K562 (cell line): ENCODE data around the gene PTPMT1. TPM values are rescaled to one million over a fixed set of nuclear protein-coding genes. Genes with fewer than 3 reads are reported as not detected.

Experiments used
- ASH1L ChIP-seq: fragments of 450-650 bp; IDR thresholded peaks from 2 replicates; pipeline ENCODE4 v1.6.1; 2018; ENCODE audit warnings: borderline replicate concordance, mild to moderate bottlenecking, low read depth; ENCODE audit not compliant: partially characterized antibody
- GTF2A2 ChIP-seq: IDR thresholded peaks from 2 replicates; pipeline ENCODE4 v1.6.1; 2016; ENCODE audit warnings: mild to moderate bottlenecking, missing genetic modification characterization, missing compliant biosample characterization
- KLF6 ChIP-seq: fragments of 250-450 bp; sonication (Bioruptor Pico); IDR thresholded peaks from 2 replicates; pipeline ENCODE4 v1.4.0; 2020; ENCODE audit warnings: mild to moderate bottlenecking, moderate library complexity, borderline replicate concordance
- MECOM ChIP-seq: fragments of 250-450 bp; sonication (Bioruptor Pico); IDR thresholded peaks from 2 replicates; pipeline ENCODE4 v1.8.0; 2022; ENCODE audit warnings: inconsistent platforms
- MEIS2 ChIP-seq: fragments of 450-650 bp; IDR thresholded peaks from 2 replicates; pipeline ENCODE4 v1.6.1; 2014; ENCODE audit warnings: mild to moderate bottlenecking; ENCODE audit not compliant: partially characterized antibody
- NRF1 ChIP-seq, 2 experiments: fragments of 450-650 bp; IDR thresholded peaks in 1 of 2; conservative IDR thresholded peaks in 1 of 2; 2 replicates each; pipeline ENCODE4 v1.6.1; 2014; ENCODE audit warnings: mild to moderate bottlenecking in 2 of 2
- TEAD4 ChIP-seq, 2 experiments: sonication (generic) in 1 of 2; formaldehyde crosslinking in 1 of 2; IDR thresholded peaks; 2 replicates each; pipeline versions ENCODE4 v1.6.1 to v1.8.0; 2012 to 2022; ENCODE audit warnings: borderline replicate concordance in 1 of 2, inconsistent platforms in 1 of 2, low read length in 1 of 2, mild to moderate bottlenecking in 1 of 2, missing genetic modification reagents in 1 of 2
- TFE3 ChIP-seq: fragments of 450-650 bp; formaldehyde crosslinking; IDR thresholded peaks from 2 replicates; pipeline ENCODE4 v1.4.0; 2020; ENCODE audit warnings: mild to moderate bottlenecking, mixed read lengths
- ZNF408 ChIP-seq: fragments of 250-450 bp; sonication (Bioruptor Pico); IDR thresholded peaks from 2 replicates; pipeline ENCODE4 v1.4.0; 2020; ENCODE audit warnings: low read depth, mild to moderate bottlenecking, moderate library complexity
- polyA plus RNA-seq, 8 experiments: library from polyadenylated mRNA; depleted of rRNA in 4 of 8; stranded (reverse) in 5 of 8; unstranded in 3 of 8; fragments of >200 nt; fragmentation: Nextera tagmentation in 2 of 8; fragmentation: Illumina TruSeq in 1 of 8; extraction: Ambion mirVana in 2 of 8; extraction: Trizol in 1 of 8; gene quantifications; 2 replicates each; pipeline versions ENCODE4 v1.2.1 to v1.2.3, GENCODE V29; 2011 to 2014; ENCODE audit warnings: inconsistent platforms in 1 of 8, missing spikeins in 1 of 8
- total RNA-seq, 7 experiments: library from RNA; depleted of rRNA in 6 of 7; stranded (reverse); fragments of >200 nt in 6 of 7; fragmentation: Illumina TruSeq in 2 of 7; extraction: Trizol in 2 of 7; gene quantifications; 2 replicates each; pipeline versions ENCODE4 v1.2.1 to v1.2.3, GENCODE V29; 2011 to 2021; ENCODE audit warnings: low replicate concordance in 1 of 7
- TF ChIP-seq, protein P1 (sequence below), 2 experiments: IDR thresholded peaks in 1 of 2; conservative IDR thresholded peaks in 1 of 2; 2 replicates each; pipeline ENCODE4 v1.6.1; 2016; ENCODE audit warnings: low read depth in 2 of 2, mild to moderate bottlenecking in 1 of 2, missing compliant biosample characterization in 1 of 2, missing genetic modification characterization in 1 of 2, moderate library complexity in 1 of 2
- TF ChIP-seq, protein P2 (sequence below): sonication (generic); formaldehyde crosslinking; IDR thresholded peaks from 2 replicates; pipeline ENCODE4 v1.8.0; 2023; ENCODE audit warnings: mild to moderate bottlenecking, missing genetic modification reagents

PTPMT1 gene
- total and polyA plus RNA-seq, 9 of the 15 experiments (the other 6 are each of a cell fraction or from before 2014, with no cell fraction given) = 10.4 to 140 (median 67.2) TPM

DNA sequence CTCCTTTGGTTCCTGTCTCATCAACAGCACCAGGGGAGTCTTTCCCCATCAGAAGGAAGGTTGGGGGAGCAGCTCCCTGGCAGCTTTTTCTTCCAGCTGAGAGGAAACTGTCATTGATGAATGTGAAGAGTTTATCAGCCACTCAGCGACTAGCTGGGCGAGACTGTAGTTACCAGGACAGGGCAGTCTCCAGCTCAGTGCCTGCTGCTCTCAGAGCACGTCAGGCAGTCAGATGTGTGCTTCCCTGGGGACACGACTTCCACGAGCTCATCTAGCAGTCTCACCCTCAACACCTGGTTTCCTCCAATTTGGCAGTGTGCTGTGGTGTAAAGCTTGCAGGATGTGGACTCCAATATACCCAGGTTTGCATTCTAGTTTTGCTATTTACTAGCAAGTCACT lies 41.3 kb downstream of the PTPMT1 start (continued):
- TF ChIP-seq, protein P1, sequence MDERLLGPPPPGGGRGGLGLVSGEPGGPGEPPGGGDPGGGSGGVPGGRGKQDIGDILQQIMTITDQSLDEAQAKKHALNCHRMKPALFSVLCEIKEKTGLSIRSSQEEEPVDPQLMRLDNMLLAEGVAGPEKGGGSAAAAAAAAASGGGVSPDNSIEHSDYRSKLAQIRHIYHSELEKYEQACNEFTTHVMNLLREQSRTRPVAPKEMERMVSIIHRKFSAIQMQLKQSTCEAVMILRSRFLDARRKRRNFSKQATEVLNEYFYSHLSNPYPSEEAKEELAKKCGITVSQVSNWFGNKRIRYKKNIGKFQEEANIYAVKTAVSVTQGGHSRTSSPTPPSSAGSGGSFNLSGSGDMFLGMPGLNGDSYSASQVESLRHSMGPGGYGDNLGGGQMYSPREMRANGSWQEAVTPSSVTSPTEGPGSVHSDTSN (CRISPR knock-in tag; IDR thresholded peaks at IDR 0.05; ENCODE audit: low read depth) = no peak
- TF ChIP-seq, protein P1 (tag; conservative IDR thresholded peaks at IDR 0.05; ENCODE audit: low read depth) = peak; percentile 67
- no peak for TF ChIP-seq ZNF408
- TF ChIP-seq, protein P2, sequence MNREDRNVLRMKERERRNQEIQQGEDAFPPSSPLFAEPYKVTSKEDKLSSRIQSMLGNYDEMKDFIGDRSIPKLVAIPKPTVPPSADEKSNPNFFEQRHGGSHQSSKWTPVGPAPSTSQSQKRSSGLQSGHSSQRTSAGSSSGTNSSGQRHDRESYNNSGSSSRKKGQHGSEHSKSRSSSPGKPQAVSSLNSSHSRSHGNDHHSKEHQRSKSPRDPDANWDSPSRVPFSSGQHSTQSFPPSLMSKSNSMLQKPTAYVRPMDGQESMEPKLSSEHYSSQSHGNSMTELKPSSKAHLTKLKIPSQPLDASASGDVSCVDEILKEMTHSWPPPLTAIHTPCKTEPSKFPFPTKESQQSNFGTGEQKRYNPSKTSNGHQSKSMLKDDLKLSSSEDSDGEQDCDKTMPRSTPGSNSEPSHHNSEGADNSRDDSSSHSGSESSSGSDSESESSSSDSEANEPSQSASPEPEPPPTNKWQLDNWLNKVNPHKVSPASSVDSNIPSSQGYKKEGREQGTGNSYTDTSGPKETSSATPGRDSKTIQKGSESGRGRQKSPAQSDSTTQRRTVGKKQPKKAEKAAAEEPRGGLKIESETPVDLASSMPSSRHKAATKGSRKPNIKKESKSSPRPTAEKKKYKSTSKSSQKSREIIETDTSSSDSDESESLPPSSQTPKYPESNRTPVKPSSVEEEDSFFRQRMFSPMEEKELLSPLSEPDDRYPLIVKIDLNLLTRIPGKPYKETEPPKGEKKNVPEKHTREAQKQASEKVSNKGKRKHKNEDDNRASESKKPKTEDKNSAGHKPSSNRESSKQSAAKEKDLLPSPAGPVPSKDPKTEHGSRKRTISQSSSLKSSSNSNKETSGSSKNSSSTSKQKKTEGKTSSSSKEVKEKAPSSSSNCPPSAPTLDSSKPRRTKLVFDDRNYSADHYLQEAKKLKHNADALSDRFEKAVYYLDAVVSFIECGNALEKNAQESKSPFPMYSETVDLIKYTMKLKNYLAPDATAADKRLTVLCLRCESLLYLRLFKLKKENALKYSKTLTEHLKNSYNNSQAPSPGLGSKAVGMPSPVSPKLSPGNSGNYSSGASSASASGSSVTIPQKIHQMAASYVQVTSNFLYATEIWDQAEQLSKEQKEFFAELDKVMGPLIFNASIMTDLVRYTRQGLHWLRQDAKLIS (CRISPR knock-in tag) = no peak
- TF ChIP-seq MEIS2 = peak; percentile 47
- no peak for TF ChIP-seq MECOM
- no peak for TF ChIP-seq ASH1L
- TF ChIP-seq KLF6 (CRISPR knock-in tag) = no peak
- TF ChIP-seq TFE3 (CRISPR knock-in tag) = no peak
- TF ChIP-seq TEAD4 (IDR thresholded peaks at IDR 0.05; ENCODE audit: low read length) = no peak
- no peak for TF ChIP-seq TEAD4 (CRISPR knock-in tag; IDR thresholded peaks at IDR 0.05; ENCODE audit: borderline replicate concordance)
- TF ChIP-seq NRF1 (conservative IDR thresholded peaks at IDR 0.05 in 1 of 2, IDR thresholded peaks at IDR 0.05 in 1 of 2) = no peak
- TF ChIP-seq GTF2A2 (tag) = no peak
- TF ChIP-seq, all 486 proteins: peak for 3
